Measurements from ENCODE around the gene GRB10. TPM values are rescaled to one million over a fixed set of nuclear protein-coding genes. Genes with fewer than 3 reads are reported as not detected.

Gene GRB10
- total and polyA plus RNA-seq, 2 experiments from 2014 or later = 35.0 to 154 TPM

- peak overlapping the region; percentile 25 for H3K4me2 ChIP-seq
- peaks cover 36% of the 10 kb centered on the region for H3K4me1 ChIP-seq (ENCODE audit: insufficient read depth)
- no peak overlapping the region for H3K4me3 Mint-ChIP-seq
- ATAC-seq (peak; percentile 44; the same call in 2 of the 3 replicates), DNase-seq (ENCODE audit: low spot score) (peak; percentile 13)
- H3K27ac Mint-ChIP-seq = no peak overlapping the region
- no peaks in the 10 kb centered on the region for H3K9me3 Mint-ChIP-seq
- peak overlapping the region; percentile 75; the same call in 1 of the 2 replicates for H2AFZ ChIP-seq
- no peaks in the 10 kb centered on the region for H4K20me1 ChIP-seq (replicated peaks; ENCODE audit: insufficient read depth)
- TF ChIP-seq NANOG (IDR thresholded peaks at IDR 0.05; ENCODE audit: borderline replicate concordance) (no peak), JUNB (IDR thresholded peaks at IDR 0.05; ENCODE audit: unreplicated experiment) (no peak), STAT1 (IDR thresholded peaks at IDR 0.05; ENCODE audit: unreplicated experiment) (no peak), CREB1 (CRISPR knock-in tag; IDR thresholded peaks at IDR 0.05; ENCODE audit: low read depth) (no peak), CTCF (conservative IDR thresholded peaks at IDR 0.05; ENCODE audit: low read depth in 2 of 2) (no peak)
- H3K36me3 ChIP-seq (ENCODE audit: insufficient read depth) = no peaks in the 10 kb centered on the region
- 0 out of 2 replicates have a peak, but pooled peaks cover 5% of the 10 kb centered on the region for H3K9me2 ChIP-seq (ENCODE audit: insufficient read depth)
- H3K79me2 ChIP-seq (replicated peaks; ENCODE audit: insufficient read depth) = no peaks in the 10 kb centered on the region
- no peaks in the 10 kb centered on the region for H3F3A ChIP-seq (replicated peaks; ENCODE audit: low read depth)
- H3K27me3 ChIP-seq (ENCODE audit: insufficient read depth) = no peaks in the 10 kb centered on the region
- H3K4me3 ChIP-seq = no peak overlapping the region
- H3K36me3 Mint-ChIP-seq (ENCODE audit: low read depth) = no peaks in the 10 kb centered on the region
- H3K27ac ChIP-seq (ENCODE audit: low read depth) = no peak overlapping the region
- peaks cover 2% of the 10 kb centered on the region for H3K27me3 Mint-ChIP-seq (ENCODE audit: insufficient read depth, low read depth, poor library complexity)
- H3K4me1 Mint-ChIP-seq = peaks cover 32% of the 10 kb centered on the region
Observed at GRCh38 chr7:50812841-50813475, 30.3 kb upstream of the GRB10 start.

GRCh38 chr7:50812094-50812493, 29.4 kb upstream of the GRB10 start:
- Histone ChIP-seq H3K4me1 (ENCODE audit: insufficient read depth) (peaks cover 36% of the 10 kb centered on the region), H3F3A (replicated peaks; ENCODE audit: low read depth) (no peaks in the 10 kb centered on the region), H3K4me3 (no peak overlapping the region; the same call in 1 of the 2 replicates), H3K27ac (ENCODE audit: low read depth) (no peak overlapping the region), H3K9me2 (ENCODE audit: insufficient read depth) (0 out of 2 replicates have a peak, but pooled peaks cover 5% of the 10 kb centered on the region), H3K4me2 (peak overlapping the region; percentile 25), H3K27me3 (ENCODE audit: insufficient read depth) (no peaks in the 10 kb centered on the region), H3K79me2 (replicated peaks; ENCODE audit: insufficient read depth) (no peaks in the 10 kb centered on the region), H3K36me3 (ENCODE audit: insufficient read depth) (no peaks in the 10 kb centered on the region), H2AFZ (0 out of 2 replicates have a peak overlapping the region, but pooled peaks have one; percentile 26), H4K20me1 (replicated peaks; ENCODE audit: insufficient read depth) (no peaks in the 10 kb centered on the region)
- H3K4me1 Mint-ChIP-seq = peaks cover 32% of the 10 kb centered on the region
- H3K27me3 Mint-ChIP-seq (ENCODE audit: insufficient read depth, low read depth, poor library complexity) = peaks cover 2% of the 10 kb centered on the region
- H3K36me3 Mint-ChIP-seq (ENCODE audit: low read depth) = no peaks in the 10 kb centered on the region
- H3K4me3 Mint-ChIP-seq = no peak overlapping the region
- DNase-seq (ENCODE audit: low spot score) (no peak), ATAC-seq (peak; percentile 71)
- H3K9me3 Mint-ChIP-seq = no peaks in the 10 kb centered on the region
- no peak overlapping the region for H3K27ac Mint-ChIP-seq
- TF ChIP-seq JUNB (IDR thresholded peaks at IDR 0.05; ENCODE audit: unreplicated experiment) (no peak), ETS1 (IDR thresholded peaks at IDR 0.05) (no peak), ZNF331 (CRISPR knock-in tag; IDR thresholded peaks at IDR 0.05; ENCODE audit: low read depth) (no peak), NANOG (IDR thresholded peaks at IDR 0.05; ENCODE audit: borderline replicate concordance) (no peak), CTCF (conservative IDR thresholded peaks at IDR 0.05; ENCODE audit: low read depth in 2 of 2) (no peak), EZH2 (IDR thresholded peaks at IDR 0.05; ENCODE audit: low read depth, unreplicated experiment) (no peak), ZNF114 (CRISPR knock-in tag; IDR thresholded peaks at IDR 0.05) (no peak), POLR2AphosphoS5 (IDR thresholded peaks at IDR 0.05; ENCODE audit: low read depth) (no peak), STAT1 (IDR thresholded peaks at IDR 0.05; ENCODE audit: unreplicated experiment) (no peak)

Data from GM23338 (cell line).